HL-60 (cell line): Measurements from ENCODE around the gene GUCY1A2.

Experiments used
- POLR2AphosphoS5 ChIP-seq: IDR thresholded peaks from 2 replicates; pipeline ENCODE4 v1.6.1; 2012; ENCODE audit warnings: low read depth
- TF ChIP-seq, protein P1 (sequence below): IDR thresholded peaks from one replicate; pipeline ENCODE4 v1.5.1; 2011; ENCODE audit warnings: low read length, control low read depth, inconsistent platforms; ENCODE audit not compliant: insufficient read depth

DNA sequence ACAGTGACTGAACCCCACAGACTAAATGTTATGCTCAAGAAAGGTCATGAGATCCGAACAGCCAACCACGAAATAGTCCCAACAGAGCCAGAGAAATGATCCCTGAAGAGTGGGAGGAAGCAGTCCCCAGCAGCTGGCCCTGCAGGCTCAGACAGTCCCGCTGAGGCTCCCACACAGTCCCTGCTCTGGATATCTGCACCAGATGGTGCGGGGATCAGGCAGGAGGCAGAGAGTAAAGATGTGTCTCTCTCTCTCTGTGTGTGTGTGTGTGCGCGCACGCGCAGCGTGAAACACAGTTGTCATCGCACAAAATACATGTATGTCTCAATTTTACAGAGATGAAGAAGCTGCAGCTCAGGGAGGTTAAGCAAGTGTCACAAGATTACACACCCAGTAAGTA, 27.9 kb downstream of the GUCY1A2 start:
- TF ChIP-seq, protein P1, sequence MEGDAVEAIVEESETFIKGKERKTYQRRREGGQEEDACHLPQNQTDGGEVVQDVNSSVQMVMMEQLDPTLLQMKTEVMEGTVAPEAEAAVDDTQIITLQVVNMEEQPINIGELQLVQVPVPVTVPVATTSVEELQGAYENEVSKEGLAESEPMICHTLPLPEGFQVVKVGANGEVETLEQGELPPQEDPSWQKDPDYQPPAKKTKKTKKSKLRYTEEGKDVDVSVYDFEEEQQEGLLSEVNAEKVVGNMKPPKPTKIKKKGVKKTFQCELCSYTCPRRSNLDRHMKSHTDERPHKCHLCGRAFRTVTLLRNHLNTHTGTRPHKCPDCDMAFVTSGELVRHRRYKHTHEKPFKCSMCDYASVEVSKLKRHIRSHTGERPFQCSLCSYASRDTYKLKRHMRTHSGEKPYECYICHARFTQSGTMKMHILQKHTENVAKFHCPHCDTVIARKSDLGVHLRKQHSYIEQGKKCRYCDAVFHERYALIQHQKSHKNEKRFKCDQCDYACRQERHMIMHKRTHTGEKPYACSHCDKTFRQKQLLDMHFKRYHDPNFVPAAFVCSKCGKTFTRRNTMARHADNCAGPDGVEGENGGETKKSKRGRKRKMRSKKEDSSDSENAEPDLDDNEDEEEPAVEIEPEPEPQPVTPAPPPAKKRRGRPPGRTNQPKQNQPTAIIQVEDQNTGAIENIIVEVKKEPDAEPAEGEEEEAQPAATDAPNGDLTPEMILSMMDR = no peak
- TF ChIP-seq POLR2AphosphoS5 = no peak
